Coronary artery (tissue), 2 donors: ENCODE data around the gene UPP2.

Experiments
- DNase-seq: peaks from one replicate; pipeline ENCODE4 v3.0.0-alpha.2; 2017; ENCODE audit warnings: low spot score
- H3K27ac ChIP-seq, 2 donors: fragments of 200-600 bp; sonication (generic); one replicate each; pipeline ENCODE4 v1.5.1; 2016 to 2019
- H3K4me3 ChIP-seq: fragments of 200-600 bp; sonication (generic); 2 replicates; pipeline ENCODE4 v1.5.1; 2016; ENCODE audit warnings: mild to moderate bottlenecking, moderate library complexity
- TF ChIP-seq, protein P1 (sequence below): fragments of 200-600 bp; sonication (generic); IDR thresholded peaks from one replicate; pipeline ENCODE4 v1.5.1; 2019; ENCODE audit warnings: antibody characterized with exemption

UPP2 gene

DNA sequence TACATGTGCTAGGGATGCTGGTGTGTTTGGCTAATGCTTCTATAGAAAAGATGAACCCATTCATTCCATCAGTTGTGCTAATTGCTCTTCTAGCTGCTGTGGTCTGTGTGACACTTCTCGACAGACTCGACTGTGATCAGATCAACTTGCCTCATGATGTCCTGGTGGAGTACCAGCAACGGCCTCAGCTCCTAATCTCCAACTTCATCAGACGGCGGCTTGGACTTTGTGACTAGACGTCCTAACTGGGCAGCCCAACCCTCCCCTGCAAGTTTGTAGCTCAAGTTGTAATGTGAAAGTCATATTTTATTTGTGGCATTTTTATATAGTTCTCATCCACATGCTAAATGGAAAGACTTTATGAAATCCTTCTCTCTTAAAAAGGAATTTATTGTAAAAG lies 33.0 kb downstream of the UPP2 start:
- no peak overlapping the region for H3K4me3 ChIP-seq
- no peak for DNase-seq
- TF ChIP-seq, protein P1, sequence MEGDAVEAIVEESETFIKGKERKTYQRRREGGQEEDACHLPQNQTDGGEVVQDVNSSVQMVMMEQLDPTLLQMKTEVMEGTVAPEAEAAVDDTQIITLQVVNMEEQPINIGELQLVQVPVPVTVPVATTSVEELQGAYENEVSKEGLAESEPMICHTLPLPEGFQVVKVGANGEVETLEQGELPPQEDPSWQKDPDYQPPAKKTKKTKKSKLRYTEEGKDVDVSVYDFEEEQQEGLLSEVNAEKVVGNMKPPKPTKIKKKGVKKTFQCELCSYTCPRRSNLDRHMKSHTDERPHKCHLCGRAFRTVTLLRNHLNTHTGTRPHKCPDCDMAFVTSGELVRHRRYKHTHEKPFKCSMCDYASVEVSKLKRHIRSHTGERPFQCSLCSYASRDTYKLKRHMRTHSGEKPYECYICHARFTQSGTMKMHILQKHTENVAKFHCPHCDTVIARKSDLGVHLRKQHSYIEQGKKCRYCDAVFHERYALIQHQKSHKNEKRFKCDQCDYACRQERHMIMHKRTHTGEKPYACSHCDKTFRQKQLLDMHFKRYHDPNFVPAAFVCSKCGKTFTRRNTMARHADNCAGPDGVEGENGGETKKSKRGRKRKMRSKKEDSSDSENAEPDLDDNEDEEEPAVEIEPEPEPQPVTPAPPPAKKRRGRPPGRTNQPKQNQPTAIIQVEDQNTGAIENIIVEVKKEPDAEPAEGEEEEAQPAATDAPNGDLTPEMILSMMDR = no peak
- no peak overlapping the region for H3K27ac ChIP-seq

DNA sequence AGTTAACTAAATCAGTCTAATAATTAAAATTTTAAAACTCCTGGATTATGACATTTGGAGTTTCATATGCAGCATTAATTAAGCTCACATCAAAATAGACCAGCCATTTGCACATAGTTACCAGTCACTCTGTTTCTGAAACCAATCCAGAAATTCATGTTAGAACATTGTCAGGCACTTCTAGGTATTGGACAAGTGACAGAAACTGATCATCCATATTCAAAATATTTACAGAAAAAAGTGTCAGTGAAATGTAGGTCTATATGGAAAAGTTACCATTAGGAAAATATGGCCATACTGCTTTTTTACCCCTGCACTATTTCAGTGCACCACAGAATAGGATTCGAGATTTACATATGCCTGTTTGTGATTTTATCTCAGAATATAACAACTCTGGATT lies 33.4 kb downstream of the UPP2 start:
- no peak overlapping the region for H3K27ac ChIP-seq
- H3K4me3 ChIP-seq = no peak overlapping the region
- TF ChIP-seq, protein P1 = no peak
- no peak for DNase-seq

DNA sequence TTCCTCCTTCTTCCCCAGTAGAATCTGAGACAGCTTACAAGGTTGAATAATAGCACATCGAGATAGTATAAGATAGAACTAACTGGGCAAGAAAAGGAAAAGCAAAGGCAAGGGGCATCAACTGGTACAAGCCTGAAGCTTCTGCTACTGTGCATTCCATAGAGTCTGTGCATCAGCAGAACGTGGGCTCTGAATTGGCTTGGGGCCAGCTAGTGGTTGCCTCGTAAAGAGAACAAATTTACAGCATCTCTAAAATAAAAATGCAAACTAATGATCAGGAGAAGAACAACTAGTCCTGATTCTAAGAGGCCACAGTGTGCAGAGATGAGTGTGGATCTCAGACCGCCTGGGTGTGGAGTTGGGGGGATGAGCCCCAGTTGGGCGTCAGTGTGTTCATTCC lies 36.6 kb downstream of the UPP2 start:
- DNase-seq = no peak
- Histone ChIP-seq H3K27ac (no peak overlapping the region), H3K4me3 (no peak overlapping the region)
- TF ChIP-seq, protein P1 = no peak

DNA sequence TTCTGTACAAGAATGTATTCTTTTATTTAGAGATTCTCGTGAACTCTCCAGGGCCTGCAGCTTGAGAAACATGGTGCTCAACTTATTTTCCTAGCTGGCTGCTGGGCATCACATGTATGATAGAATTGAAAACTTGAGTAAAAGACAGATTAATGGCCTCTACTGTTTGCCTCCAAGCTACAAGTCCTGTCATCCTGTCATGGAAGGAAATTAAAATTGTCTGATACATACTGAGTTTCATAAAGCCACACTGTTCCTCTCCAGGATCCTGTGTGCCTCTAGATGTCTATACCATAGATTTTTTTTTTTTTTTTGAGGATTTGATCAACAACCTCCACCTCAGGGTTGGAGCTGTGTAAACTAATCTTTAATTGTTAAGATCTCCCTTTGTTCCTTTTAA lies 38.5 kb downstream of the UPP2 start:
- H3K4me3 ChIP-seq = no peak overlapping the region
- no peak overlapping the region for H3K27ac ChIP-seq
- no peak for DNase-seq
- TF ChIP-seq, protein P1 = no peak

DNA sequence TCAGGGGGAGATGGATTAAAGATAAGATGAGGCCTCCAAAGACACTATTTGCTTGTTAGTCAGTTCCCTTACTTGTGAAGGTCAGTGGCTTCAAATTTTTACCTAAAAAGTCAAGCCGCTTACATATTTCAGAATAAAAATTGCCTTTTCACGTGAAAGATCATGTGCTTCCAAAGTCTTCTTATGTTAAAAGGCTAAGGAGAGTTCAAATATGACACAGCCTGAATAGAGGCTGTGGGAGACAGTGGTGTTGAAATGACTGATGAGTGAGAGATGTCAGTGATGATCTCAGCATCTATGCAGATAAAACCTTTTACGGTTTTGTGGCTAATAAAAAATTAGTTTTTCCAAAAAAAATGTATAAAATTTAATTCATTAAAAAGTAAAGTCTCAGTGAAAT lies 40.5 kb downstream of the UPP2 start:
- H3K27ac ChIP-seq = no peak overlapping the region
- no peak overlapping the region for H3K4me3 ChIP-seq
- DNase-seq = no peak
- TF ChIP-seq, protein P1 = no peak

GRCh38 chr2:158142568-158143332 lies 41.1 kb downstream of the UPP2 start:
- no peak for DNase-seq
- no peak overlapping the region for H3K27ac ChIP-seq
- no peak overlapping the region for H3K4me3 ChIP-seq
- TF ChIP-seq, protein P1 = no peak

DNA sequence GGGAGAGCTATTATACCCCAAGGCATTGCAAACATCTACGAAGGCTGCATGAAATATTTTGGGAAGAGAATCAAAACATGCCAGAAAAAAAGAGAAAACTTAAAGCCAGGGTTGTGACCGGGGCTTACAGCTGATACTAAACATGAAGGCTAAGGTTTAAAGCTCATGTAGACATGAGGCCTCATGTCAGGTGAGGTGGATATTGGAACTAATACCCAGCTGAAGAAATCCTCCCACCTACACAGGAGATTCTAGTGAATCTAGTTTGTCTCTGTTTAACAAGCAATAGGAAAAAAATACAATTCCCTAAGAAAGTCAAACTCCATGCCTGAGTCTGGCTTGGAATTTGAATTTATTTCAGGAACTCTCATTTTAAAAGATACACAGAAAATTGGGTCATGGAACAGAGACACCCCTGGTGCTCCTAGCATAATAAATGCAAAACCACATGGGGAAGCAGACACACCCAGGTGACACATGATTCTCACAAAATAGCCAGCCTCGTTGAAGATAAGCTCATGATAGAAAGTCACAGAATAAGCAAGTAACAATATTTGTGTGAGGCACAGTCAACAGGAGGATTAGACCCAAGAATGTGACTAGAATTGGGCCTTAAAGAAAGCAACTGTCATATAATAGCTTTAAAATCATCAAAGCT lies 42.2 kb downstream of the UPP2 start:
- no peak for DNase-seq
- TF ChIP-seq, protein P1 = no peak
- Histone ChIP-seq H3K4me3 (no peak overlapping the region), H3K27ac (no peak overlapping the region)
